ENCODE data around the gene WBP4. TPM values are rescaled to one million over a fixed set of nuclear protein-coding genes. Genes with fewer than 3 reads are reported as not detected.
"Not testable (repeated sequence)": the region's sequence is repeated elsewhere in the genome, so short reads cannot be mapped to it uniquely, and the experiment has no call there.

The WBP4 gene
- total RNA-seq, 1 donor = 5.8 TPM

DNA sequence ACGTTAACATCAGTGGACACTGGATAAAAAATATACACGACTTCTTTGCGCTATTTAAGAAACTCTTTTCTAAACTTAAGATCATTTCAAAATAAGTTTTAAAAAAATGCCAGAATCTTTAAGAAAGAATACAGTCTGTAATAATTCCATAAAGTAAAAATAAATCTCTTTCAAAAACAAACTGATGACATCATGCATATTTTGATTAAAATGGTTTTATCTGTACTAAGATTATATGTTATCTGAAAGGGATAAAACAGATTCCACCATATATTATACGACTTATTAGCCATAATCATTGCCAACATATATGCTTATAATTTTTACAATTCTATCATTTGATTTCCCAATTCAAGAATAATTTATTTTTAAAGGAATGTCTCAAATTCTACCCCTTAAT is 26.9 kb upstream of the WBP4 start:
- Histone ChIP-seq H3K4me3 (ENCODE audit: low read length) (no peak overlapping the region), H3K27me3 (ENCODE audit: insufficient read depth, low read length) (no peaks in the 10 kb centered on the region), H3K4me1 (ENCODE audit: insufficient read depth, low read length) (peaks cover 25% of the 10 kb centered on the region), H3K9me3 (ENCODE audit: low read depth, low read length) (no peaks in the 10 kb centered on the region)

DNA sequence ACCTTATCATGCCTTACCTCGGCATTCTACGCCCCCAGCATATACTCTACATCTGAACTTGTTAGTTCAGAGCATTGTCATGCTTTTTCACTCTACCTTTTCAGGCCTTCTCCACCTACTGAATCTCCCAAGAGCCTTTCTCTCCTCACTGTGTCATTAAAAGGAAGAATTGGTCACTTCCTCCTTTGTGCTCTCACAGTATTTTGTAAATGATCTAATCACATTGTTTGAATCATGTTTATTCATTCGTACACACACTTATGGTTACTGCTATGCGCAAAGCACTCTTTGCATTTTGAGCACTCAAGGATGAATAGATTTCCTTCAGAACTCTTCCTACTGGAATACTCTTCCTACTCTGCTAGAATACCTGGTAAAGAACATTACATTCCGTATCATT is 26.4 kb upstream of the WBP4 start:
- H3K9me3 ChIP-seq (ENCODE audit: low read depth, low read length) = no peaks in the 10 kb centered on the region

DNA sequence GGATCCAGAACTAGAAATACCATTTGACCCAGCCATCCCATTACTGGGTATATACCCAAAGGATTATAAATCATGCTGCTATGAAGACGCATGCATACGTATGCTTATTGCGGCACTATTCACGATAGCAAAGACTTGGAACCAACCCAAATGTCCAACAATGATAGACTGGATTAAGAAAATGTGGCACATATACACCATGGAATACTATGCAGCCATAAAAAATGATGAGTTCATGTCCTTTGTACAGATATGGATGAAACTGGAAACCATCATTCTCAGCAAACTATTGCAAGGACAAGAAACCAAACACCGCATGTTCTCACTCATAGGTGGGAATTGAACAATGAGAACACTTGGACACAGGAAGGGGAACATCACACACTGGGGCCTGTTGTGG is 24.8 kb upstream of the WBP4 start:
- not testable (repeated sequence) for H3K27me3 ChIP-seq (ENCODE audit: insufficient read depth, low read length); H3K9me3 ChIP-seq (ENCODE audit: low read depth, low read length); H3K4me3 ChIP-seq (ENCODE audit: low read length)
- peaks cover 25% of the 10 kb centered on the region for H3K4me1 ChIP-seq (ENCODE audit: insufficient read depth, low read length)

More for the DNA sequence above, 26.4 kb upstream of the WBP4 start:
- no peaks in the 10 kb centered on the region for H3K27me3 ChIP-seq (ENCODE audit: insufficient read depth, low read length)
- no peak overlapping the region for H3K4me3 ChIP-seq (ENCODE audit: low read length)
- peaks cover 25% of the 10 kb centered on the region for H3K4me1 ChIP-seq (ENCODE audit: insufficient read depth, low read length)

DNA sequence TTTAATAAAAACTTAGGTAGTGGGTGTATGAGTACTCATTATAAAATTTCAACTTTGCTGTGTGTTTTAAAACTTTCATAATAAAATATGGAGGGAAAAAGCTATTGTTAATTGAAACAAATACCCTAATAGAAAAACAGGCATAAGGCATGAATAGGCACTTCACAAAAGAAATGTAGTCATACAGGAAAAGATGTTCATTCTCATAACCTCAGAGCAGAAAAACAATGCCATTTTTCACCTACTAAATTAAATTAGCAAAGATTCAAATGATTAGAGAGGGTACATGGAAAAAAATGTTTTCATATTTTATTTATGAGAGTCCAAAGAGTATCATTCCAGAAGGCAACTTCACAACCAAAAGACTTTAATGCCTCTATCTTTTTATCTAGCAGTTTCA is 21.6 kb upstream of the WBP4 start:
- Histone ChIP-seq H3K27me3 (ENCODE audit: insufficient read depth, low read length) (no peaks in the 10 kb centered on the region), H3K9me3 (ENCODE audit: low read depth, low read length) (no peaks in the 10 kb centered on the region), H3K4me3 (ENCODE audit: low read length) (no peak overlapping the region), H3K4me1 (ENCODE audit: insufficient read depth, low read length) (peaks cover 8% of the 10 kb centered on the region)

DNA sequence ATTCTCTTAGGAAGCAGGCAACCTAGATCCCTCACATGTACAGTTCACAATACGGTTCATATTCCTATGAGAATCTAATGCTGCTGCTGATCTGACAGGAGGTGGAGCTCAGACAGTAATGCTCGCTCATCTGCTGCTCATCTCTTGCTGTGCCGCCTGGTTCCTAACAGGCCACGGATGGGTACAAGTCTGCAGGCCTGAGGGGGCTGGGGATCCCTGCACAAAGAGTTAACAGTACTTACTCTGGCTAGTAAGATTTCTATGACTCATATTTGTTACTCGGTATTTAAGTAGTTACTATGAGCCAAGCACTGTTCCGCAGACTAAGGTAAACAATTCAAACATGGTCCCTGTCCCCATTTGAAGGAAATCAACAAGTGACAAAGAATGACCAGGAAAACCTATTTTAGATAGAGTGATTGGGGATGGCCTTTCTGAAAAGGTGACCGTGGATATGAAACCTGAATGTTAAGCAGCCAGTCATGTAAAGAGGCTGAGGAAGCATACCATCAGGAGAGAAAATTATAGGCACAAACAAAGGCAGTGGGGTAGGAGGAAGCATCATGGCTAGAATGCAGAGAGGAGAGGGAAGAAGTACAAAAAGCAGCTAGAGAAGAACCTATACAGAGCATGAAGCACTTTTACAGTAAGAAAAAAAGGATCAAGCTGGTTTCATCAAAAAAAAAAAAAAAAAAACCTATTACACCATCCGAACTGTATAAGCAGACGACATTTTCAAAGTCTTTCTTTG is 20.6 kb upstream of the WBP4 start:
- Histone ChIP-seq H3K4me3 (ENCODE audit: low read length) (no peak overlapping the region), H3K27me3 (ENCODE audit: insufficient read depth, low read length) (no peaks in the 10 kb centered on the region), H3K9me3 (ENCODE audit: low read depth, low read length) (no peaks in the 10 kb centered on the region), H3K4me1 (ENCODE audit: insufficient read depth, low read length) (no peaks in the 10 kb centered on the region)

DNA sequence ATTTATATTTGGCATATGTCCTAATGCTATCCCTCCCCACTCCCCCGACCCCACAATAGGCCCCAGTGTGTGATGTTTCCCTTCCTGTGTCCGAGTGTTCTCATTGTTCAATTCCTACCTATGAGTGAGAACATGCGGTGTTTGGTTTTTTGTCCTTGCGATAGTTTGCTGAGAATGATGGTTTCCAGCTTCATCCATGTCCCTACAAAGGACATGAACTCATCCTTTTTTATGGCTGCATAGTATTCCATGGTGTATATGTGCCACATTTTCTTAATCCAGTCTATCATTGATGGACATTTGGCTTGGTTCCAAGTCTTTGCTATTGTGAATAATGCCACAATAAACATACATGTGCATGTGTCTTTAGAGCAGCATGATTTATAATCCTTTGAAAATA is 18.9 kb upstream of the WBP4 start:
- not testable (repeated sequence) for H3K4me3 ChIP-seq (ENCODE audit: low read length); H3K27me3 ChIP-seq (ENCODE audit: insufficient read depth, low read length); H3K4me1 ChIP-seq (ENCODE audit: insufficient read depth, low read length); H3K9me3 ChIP-seq (ENCODE audit: low read depth, low read length)

DNA sequence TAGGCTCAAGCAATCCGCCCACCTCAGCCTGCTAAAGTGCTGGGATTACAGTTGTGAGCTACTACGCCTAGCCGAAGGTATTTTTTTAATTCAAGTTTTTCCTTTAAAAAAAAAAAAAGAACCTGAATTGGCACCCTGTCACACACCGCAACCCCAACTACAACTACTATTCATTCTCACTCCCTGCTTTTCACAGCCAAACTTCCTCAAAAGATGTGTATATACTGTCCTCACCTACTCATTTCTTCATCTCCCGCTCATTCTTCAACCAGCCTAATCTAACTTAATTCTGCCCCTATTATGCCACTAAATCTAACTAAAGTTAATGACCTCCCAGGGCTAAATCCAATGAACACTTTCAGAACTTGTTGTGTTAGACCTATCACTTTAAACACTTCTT is 12.7 kb upstream of the WBP4 start:
- Histone ChIP-seq H3K4me1 (ENCODE audit: insufficient read depth, low read length) (peaks cover 38% of the 10 kb centered on the region), H3K9me3 (ENCODE audit: low read depth, low read length) (no peaks in the 10 kb centered on the region), H3K27me3 (ENCODE audit: insufficient read depth, low read length) (no peaks in the 10 kb centered on the region), H3K4me3 (ENCODE audit: low read length) (no peak overlapping the region)

DNA sequence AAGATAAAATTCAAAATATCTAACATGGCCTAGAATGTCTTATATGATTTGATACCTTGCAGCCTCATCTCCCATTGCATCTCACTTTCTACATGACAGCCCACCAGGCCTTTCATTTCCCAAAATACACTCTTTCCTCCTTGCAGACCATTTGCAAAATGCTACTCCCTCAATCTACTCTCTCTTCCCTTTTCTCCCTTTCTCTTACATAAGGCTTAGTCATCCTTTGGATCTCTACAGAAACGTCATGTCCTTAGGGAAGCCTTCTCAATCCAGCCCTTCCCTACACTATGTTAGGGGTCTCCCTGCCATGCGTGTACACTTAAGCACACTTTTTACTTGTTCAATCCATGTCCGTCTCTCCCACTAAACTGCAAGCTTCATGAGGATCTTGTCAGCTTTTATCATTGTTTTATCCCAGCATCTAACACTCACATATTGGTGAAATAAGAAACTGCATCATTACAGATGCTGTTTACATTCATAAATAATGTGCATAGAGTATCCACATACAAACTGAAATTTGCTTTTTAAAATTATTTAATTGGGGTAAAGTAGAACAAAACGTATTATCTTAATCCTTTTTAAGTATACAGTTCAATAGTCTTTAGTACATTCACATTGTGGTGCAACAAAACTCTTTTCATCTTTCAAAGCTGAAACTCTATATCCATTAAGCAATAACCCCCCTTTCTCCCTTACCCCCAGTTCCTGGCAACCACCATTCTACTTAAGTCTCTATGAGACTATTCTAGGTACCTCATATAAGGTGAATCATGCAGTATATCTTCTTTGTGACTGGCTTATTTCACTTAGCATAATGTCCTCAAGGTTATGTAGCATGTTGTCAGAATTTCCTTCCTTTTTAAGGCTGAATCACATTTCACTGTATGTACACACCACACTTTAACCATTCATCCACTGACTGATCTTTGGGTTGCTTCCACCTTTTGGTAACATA is 11.5 kb upstream of the WBP4 start:
- peaks cover 50% of the 10 kb centered on the region for H3K4me1 ChIP-seq (ENCODE audit: insufficient read depth, low read length)

DNA sequence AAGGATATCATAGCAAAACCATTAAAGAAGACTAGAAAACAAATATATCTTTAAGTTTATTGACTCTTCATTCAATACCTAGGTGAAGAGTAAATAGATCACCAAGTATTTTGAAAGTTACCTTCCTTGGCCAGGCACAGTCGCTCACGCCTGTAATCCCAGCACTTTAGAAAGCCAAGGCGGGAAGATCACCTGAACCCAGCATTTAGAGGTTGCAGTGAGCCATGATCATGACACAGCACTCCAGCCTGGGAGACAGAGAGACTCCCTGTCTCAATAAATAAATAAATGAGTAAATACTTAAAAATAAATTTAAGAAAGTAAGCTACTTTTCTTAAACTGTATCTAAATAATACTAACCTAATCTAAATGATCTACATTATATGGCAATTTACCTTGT is 8.9 kb upstream of the WBP4 start:
- Histone ChIP-seq H3K4me1 (ENCODE audit: insufficient read depth, low read length) (peaks cover 63% of the 10 kb centered on the region), H3K4me3 (ENCODE audit: low read length) (no peak overlapping the region), H3K27me3 (ENCODE audit: insufficient read depth, low read length) (no peaks in the 10 kb centered on the region), H3K9me3 (ENCODE audit: low read depth, low read length) (no peaks in the 10 kb centered on the region)

More for the DNA sequence above, 11.5 kb upstream of the WBP4 start:
- Histone ChIP-seq H3K4me3 (ENCODE audit: low read length) (no peak overlapping the region), H3K9me3 (ENCODE audit: low read depth, low read length) (no peaks in the 10 kb centered on the region), H3K27me3 (ENCODE audit: insufficient read depth, low read length) (no peaks in the 10 kb centered on the region)

DNA sequence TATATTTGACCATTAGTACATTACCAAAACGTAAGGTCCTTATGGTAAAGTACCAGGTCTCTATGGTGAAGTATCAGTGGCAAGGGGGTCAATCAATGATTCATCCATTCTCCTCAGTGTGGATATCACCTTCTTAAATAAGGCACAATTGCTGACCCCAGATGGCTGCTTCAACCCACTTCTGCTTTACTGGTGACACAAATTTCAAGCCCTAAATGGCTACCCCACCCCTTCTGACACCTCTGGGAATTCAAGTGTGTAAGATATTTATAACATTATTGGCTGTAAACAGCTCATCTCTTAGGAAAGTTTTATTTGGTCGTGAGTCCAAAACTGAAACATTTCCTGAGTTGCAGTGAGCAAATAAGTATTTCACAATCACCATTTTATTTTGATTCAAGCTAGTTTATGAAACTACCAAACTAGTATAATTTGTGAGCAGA is 7.9 kb upstream of the WBP4 start:
- no peaks in the 10 kb centered on the region for H3K27me3 ChIP-seq (ENCODE audit: insufficient read depth, low read length)
- H3K4me3 ChIP-seq (ENCODE audit: low read length) = no peak overlapping the region
- H3K9me3 ChIP-seq (ENCODE audit: low read depth, low read length) = no peaks in the 10 kb centered on the region
- peaks cover 62% of the 10 kb centered on the region for H3K4me1 ChIP-seq (ENCODE audit: insufficient read depth, low read length)

DNA sequence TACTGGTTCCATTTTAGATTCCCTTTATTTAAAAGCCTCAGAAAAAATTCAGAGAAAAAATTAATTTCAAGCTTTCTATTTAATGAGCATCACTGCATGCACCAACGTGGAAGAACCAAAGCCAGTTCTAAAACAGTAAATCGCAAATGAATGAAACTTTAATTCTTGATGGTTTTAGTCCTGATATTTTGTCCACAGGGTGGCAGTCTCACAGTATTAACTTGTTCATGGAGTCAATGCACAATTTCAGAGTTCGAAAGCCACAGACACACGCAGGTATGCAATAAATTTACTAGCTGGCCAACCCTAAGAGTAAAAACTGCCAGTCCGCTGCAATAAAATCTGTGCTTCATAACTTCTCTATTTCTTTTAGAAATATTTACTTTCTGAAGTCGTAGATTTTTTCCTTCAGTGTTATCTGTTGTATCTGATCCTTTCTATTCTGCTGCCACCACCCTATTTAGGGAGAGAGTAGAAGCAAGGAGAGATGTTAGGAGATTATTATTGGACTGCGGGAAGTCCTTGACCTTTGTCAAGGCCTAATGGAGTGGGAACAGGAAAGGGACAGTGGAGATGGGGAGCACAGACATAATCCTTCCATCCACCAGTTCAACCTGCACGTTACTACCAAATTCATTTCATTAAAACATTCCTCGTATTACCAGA is 7.0 kb upstream of the WBP4 start:
- Histone ChIP-seq H3K27me3 (ENCODE audit: insufficient read depth, low read length) (no peaks in the 10 kb centered on the region), H3K9me3 (ENCODE audit: low read depth, low read length) (no peaks in the 10 kb centered on the region), H3K4me1 (ENCODE audit: insufficient read depth, low read length) (peaks cover 59% of the 10 kb centered on the region), H3K4me3 (ENCODE audit: low read length) (no peak overlapping the region)

DNA sequence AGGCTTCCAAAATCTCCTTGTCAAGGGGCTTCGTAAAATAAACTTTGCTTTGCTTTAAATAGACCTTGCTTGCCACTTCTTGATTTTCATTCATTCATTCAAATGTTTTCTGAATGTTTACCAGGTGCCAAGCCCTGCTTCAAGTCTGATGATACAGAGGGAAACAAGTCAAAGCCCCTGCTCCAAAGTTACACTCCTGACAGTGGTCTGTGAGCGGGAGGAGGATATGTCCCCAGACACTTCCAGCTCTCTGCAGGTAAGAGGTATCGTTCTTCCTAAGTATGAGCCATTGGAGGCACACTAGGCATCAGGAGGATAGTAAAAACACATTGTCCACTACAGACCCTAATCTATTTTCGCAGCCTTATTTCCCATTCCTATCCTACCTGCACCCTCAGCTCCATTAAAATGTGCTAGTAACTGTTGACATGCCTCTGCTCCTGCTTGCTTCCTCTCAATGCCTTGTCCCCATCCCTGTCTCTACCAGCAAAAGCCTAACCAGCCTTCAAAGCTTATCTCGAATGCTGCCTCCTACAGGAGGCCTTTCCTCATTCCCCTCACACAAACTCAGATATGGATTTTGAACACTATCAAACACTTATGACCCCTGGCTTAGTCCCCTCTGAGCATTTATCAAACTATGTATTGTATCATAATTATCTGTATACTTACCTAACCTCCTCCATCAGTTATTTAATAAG is 6.2 kb upstream of the WBP4 start:
- no peaks in the 10 kb centered on the region for H3K27me3 ChIP-seq (ENCODE audit: insufficient read depth, low read length)
- H3K9me3 ChIP-seq (ENCODE audit: low read depth, low read length) = no peaks in the 10 kb centered on the region
- peaks cover 57% of the 10 kb centered on the region for H3K4me1 ChIP-seq (ENCODE audit: insufficient read depth, low read length)
- no peak overlapping the region for H3K4me3 ChIP-seq (ENCODE audit: low read length)

DNA sequence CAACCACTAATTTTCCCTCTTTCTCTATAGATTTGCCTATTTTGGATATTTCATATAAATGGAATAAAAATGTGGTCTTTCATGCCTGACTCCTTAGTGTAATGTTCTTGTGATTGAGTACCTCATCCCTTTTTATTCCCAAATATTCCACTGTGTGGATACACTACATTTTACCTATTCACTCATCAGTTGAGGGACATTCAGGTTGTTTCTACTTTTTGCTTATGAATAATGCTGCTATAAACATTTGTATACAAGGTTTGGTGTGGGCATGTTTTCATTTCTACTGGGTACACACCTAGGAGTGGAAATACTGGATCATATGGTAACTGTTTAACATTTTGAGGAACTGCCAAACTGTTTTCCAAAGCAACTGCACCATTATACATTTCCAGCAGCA is 5.1 kb upstream of the WBP4 start:
- H3K4me3 ChIP-seq (ENCODE audit: low read length) = no peak overlapping the region
- no peaks in the 10 kb centered on the region for H3K27me3 ChIP-seq (ENCODE audit: insufficient read depth, low read length)
- no peaks in the 10 kb centered on the region for H3K9me3 ChIP-seq (ENCODE audit: low read depth, low read length)
- H3K4me1 ChIP-seq (ENCODE audit: insufficient read depth, low read length) = peaks cover 51% of the 10 kb centered on the region

DNA sequence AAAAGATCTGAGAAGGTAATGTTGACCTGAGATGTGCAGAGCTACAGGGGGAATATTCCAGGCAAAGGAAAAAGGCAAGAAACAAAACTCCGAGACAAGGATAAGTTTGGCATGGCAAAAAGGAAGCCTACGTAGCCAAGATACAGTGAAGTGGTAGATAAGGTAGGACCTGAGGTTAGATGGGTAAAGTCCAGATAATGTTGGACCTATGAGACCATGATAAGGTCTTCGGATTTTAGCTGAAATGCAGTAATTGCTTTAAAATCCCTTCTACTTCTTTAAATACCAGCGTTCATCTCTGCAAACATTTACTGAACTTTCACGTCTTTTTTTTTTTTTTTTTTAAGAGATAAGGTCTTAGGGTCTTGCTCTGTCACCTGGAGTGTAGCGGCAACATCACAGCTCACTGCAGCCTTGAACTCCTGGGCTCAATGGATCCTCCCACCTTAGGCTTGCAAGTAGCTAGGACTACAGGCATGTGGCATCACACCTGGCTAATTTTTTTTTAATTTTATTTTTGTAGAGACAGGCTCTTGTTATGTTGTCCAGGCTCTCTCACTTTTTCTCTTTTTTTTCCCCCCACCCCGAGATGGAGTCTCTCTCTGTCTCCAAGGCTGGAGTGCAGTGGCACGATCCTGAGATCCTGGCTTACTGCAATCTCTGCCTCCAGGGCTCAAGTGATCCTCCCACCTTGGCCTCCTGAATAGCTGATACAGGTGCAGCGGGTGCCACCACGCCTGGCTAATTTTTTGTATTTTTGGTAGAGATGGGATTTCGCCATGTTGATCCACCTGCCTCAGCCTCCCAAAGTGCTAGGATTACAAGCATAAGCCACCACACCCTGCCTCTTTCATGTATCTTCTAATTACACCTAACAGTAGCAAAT is 4.2 kb upstream of the WBP4 start:
- H3K9me3 ChIP-seq (ENCODE audit: low read depth, low read length) = no peaks in the 10 kb centered on the region
- no peaks in the 10 kb centered on the region for H3K27me3 ChIP-seq (ENCODE audit: insufficient read depth, low read length)
- H3K4me1 ChIP-seq (ENCODE audit: insufficient read depth, low read length) = peaks cover 53% of the 10 kb centered on the region
- no peak overlapping the region for H3K4me3 ChIP-seq (ENCODE audit: low read length)

Data from mononuclear cell (primary cell).